Tibial nerve (tissue), 4 donors: ENCODE data around the gene CYP4F11. TPM values are rescaled to one million over a fixed set of nuclear protein-coding genes. Genes with fewer than 3 reads are reported as not detected.

Experiments used
- DNase-seq, 2 donors: peaks; one replicate each; pipeline ENCODE4 v3.0.0-alpha.2; 2019; ENCODE audit warnings: low spot score in 2 of 2
- H3K27ac ChIP-seq, 4 donors: fragments of 200-600 bp; sonication (generic) in 3 of 4; one replicate each; pipeline ENCODE4 v1.5.1; 2017 to 2019; ENCODE audit warnings: mild to moderate bottlenecking in 1 of 4
- H3K27me3 ChIP-seq, 2 donors: fragments of 200-600 bp; sonication (generic) in 1 of 2; one replicate each; pipeline versions ENCODE4 v1.5.1 to v1.6.0; 2017 to 2019
- H3K36me3 ChIP-seq, 3 donors: fragments of 200-600 bp; sonication (generic); one replicate each; pipeline ENCODE4 v1.5.1; 2018 to 2019
- H3K4me1 ChIP-seq, 4 donors: fragments of 200-600 bp; sonication (generic) in 3 of 4; one replicate each; pipeline ENCODE4 v1.5.1; 2017 to 2019
- H3K4me3 ChIP-seq, 4 donors: fragments of 200-600 bp; sonication (generic) in 3 of 4; one replicate each; pipeline ENCODE4 v1.5.1; 2017 to 2019; ENCODE audit warnings: mild to moderate bottlenecking in 1 of 4, moderate library complexity in 1 of 4
- H3K9me3 ChIP-seq, 4 donors: fragments of 200-600 bp; sonication (generic) in 3 of 4; one replicate each; pipeline ENCODE4 v1.5.1; 2017 to 2019
- EP300 ChIP-seq, 2 donors: sonication (generic); formaldehyde crosslinking; IDR thresholded peaks; one replicate each; pipeline ENCODE4 v1.6.1; 2017; ENCODE audit warnings: antibody characterized with exemption in 2 of 2, mild to moderate bottlenecking in 1 of 2
- POLR2A ChIP-seq, 2 donors: fragments of 450-650 bp; IDR thresholded peaks; one replicate each; pipeline ENCODE4 v1.6.1; 2017; ENCODE audit warnings: antibody characterized with exemption in 2 of 2, mild to moderate bottlenecking in 2 of 2, moderate library complexity in 2 of 2
- WGBS, 2 donors: methylation state at CpG; one replicate each; pipeline ENCODE4 v1.1.5; 2018; 5-methylcytosine and 5-hydroxymethylcytosine counted together
- total RNA-seq, 4 donors: library from RNA; depleted of rRNA; stranded (reverse); fragments of >200 nt; gene quantifications; one replicate each; pipeline ENCODE4 v1.1.0, GENCODE V29; 2016
- TF ChIP-seq, protein P1 (sequence below), 5 experiments: fragments of 200-600 bp in 3 of 5; fragments of 450-650 bp in 2 of 5; sonication (generic) in 3 of 5; IDR thresholded peaks; one replicate each; pipeline ENCODE4 v1.5.1; 2016 to 2019; ENCODE audit warnings: antibody characterized with exemption in 5 of 5, mild to moderate bottlenecking in 3 of 5, moderate library complexity in 2 of 5

The CYP4F11 gene
- total RNA-seq, 4 donors from 2014 or later: 2.5 to 3.3 (median 3.1) TPM; not detected in 1

DNA sequence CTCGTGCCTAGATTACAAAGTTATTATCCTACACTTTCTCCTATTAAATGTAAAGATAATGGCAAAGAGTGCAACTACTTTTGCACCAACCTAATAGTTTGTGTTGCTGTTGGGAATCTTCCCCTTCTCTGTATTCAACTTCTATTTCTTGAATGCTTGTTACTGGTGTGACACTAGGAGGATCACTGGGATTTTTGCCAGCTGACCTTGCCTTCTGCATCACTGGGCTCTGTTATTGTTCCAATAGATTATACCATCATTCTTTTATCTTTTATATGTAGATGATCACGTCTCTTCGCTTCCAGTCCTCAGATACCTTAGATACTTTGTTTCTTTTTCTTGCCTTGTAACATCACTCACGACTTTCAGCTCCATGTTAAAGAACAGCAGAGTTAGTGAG, 11.0 kb upstream of the CYP4F11 start:
- 48 to 51% methylated on average over 4 of the region's 4 CpGs for WGBS, 2 donors
- DNase-seq: no peak
- H3K27ac ChIP-seq: no peak overlapping the region

DNA sequence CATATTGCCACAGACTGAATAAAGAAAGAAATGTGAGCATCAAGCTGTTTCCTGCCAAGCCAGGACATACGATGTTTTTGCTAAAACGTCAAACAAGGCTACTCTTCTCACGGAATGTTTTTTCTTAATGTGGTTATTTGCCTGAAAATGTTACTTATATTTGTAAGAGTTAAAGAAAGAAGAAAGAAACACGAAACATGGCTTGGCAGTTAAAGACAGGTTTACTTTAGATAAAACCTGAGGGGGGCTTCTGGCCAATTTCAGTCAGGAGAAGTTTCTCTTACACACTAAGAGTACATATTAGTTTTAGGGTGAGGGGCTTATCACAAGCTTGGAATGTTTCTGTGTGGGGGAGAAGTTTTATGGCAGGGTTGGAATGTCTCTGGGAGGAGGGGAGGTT, 10.1 kb upstream of the CYP4F11 start:
- Histone ChIP-seq H3K4me3 (no peak overlapping the region), H3K36me3 (no peaks in the 10 kb centered on the region), H3K27ac (no peak overlapping the region), H3K9me3 (peaks cover 0 to 38% (median 0%) of the 10 kb centered on the region in 4 donors), H3K4me1 (no peaks in the 10 kb centered on the region), H3K27me3 (no peaks in the 10 kb centered on the region)
- TF ChIP-seq, protein P1, sequence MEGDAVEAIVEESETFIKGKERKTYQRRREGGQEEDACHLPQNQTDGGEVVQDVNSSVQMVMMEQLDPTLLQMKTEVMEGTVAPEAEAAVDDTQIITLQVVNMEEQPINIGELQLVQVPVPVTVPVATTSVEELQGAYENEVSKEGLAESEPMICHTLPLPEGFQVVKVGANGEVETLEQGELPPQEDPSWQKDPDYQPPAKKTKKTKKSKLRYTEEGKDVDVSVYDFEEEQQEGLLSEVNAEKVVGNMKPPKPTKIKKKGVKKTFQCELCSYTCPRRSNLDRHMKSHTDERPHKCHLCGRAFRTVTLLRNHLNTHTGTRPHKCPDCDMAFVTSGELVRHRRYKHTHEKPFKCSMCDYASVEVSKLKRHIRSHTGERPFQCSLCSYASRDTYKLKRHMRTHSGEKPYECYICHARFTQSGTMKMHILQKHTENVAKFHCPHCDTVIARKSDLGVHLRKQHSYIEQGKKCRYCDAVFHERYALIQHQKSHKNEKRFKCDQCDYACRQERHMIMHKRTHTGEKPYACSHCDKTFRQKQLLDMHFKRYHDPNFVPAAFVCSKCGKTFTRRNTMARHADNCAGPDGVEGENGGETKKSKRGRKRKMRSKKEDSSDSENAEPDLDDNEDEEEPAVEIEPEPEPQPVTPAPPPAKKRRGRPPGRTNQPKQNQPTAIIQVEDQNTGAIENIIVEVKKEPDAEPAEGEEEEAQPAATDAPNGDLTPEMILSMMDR (IDR thresholded peaks at IDR 0.05): no peak
- no peak for TF ChIP-seq EP300 (IDR thresholded peaks at IDR 0.05)
- no peak for TF ChIP-seq POLR2A (IDR thresholded peaks at IDR 0.05)
- 70% methylated on average over 4 of the region's 4 CpGs for WGBS, 2 donors
- DNase-seq: no peak

More for the DNA sequence above, 11.0 kb upstream of the CYP4F11 start:
- no peak for TF ChIP-seq EP300 (IDR thresholded peaks at IDR 0.05)
- TF ChIP-seq POLR2A (IDR thresholded peaks at IDR 0.05): no peak
- TF ChIP-seq, protein P1 (IDR thresholded peaks at IDR 0.05): no peak
- Histone ChIP-seq H3K4me1 (no peaks in the 10 kb centered on the region), H3K36me3 (no peaks in the 10 kb centered on the region), H3K4me3 (no peak overlapping the region), H3K9me3 (peaks cover 0 to 40% (median 0%) of the 10 kb centered on the region in 4 donors), H3K27me3 (no peaks in the 10 kb centered on the region)

DNA sequence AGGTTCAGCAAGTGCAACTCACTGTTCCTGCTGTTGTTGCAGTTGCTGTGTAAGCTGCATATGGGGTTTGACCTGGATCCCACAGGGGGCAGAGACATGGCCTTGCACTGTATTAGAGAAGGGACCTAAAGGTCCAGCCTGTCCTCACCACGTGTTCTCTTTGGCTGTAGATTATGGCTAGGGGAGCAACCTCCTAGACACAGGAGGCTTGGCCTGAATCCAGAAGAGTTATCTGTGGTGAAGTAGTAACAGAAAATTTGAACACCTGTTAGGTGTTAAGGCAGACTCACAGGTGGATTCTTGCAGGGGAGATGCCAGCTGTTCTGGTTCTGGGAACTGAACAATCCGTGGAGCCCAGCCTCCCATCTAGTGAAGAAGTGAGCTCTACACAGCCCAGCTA, 3.4 kb upstream of the CYP4F11 start:
- WGBS, 2 donors: 54 to 68% methylated on average over 2 of the region's 2 CpGs
- peaks cover 0 to 20% (median 0%) of the 10 kb centered on the region in 4 donors for H3K4me1 ChIP-seq
- no peaks in the 10 kb centered on the region for H3K36me3 ChIP-seq
- TF ChIP-seq EP300 (IDR thresholded peaks at IDR 0.05) (no peak), POLR2A (IDR thresholded peaks at IDR 0.05) (no peak)
- TF ChIP-seq, protein P1 (IDR thresholded peaks at IDR 0.05): no peak
- no peak overlapping the region for H3K27ac ChIP-seq
- peaks cover 0 to 3% of the 10 kb centered on the region in 2 donors for H3K27me3 ChIP-seq
- H3K9me3 ChIP-seq: peaks cover 0 to 5% (median 0%) of the 10 kb centered on the region in 4 donors
- no peak overlapping the region for H3K4me3 ChIP-seq
- DNase-seq: no peak

DNA sequence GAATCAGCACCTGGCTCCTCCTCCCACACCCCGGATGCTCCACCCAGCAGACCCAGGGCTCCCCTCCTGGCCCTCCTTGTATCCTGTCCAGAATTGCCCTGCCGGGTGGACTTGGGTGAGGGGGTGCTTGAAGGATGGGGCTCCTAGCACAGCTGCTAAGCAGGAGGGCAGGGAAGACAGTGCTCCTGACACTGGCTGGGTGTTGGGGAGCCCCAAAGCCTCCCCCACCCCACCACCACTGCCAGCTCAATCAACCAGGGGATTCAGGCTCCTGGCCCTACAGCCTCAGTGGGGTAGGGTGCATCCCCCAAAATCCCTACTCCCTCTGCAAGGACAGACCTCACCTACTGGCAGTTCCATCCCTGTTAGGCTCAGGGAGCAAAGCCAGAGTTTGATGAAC, 2.6 kb upstream of the CYP4F11 start:
- WGBS, 2 donors: 78 to 83% methylated on average over 1 to 2 of the region's 2 CpGs
- no peaks in the 10 kb centered on the region for H3K36me3 ChIP-seq
- no peak for DNase-seq
- peaks cover 0 to 3% of the 10 kb centered on the region in 2 donors for H3K27me3 ChIP-seq
- H3K4me1 ChIP-seq: peaks cover 0 to 20% (median 0%) of the 10 kb centered on the region in 4 donors
- peaks cover 0 to 5% (median 0%) of the 10 kb centered on the region in 4 donors for H3K9me3 ChIP-seq
- no peak overlapping the region for H3K27ac ChIP-seq
- TF ChIP-seq, protein P1 (IDR thresholded peaks at IDR 0.05): no peak
- TF ChIP-seq EP300 (IDR thresholded peaks at IDR 0.05) (no peak), POLR2A (IDR thresholded peaks at IDR 0.05) (no peak)
- no peak overlapping the region for H3K4me3 ChIP-seq

DNA sequence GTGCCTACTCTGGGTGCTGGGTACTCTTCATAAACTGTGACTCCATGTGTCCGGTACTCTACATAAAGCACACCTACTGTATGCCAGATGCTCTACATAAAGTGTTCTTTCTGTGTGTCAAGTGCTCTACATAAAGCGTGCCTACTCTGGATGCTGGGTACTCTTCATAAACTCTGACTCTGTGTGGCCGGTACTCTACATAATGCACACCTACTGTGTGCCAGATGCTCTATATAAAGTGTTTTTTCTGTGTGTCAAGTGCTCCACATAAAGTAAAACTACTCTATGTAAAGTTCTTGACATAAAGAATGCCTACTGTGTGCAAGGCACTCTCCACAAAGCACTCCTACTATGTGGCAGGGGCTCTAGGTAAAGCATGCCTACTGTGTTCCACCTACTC, 1.8 kb upstream of the CYP4F11 start:
- Histone ChIP-seq H3K27me3 (peaks cover 0 to 3% of the 10 kb centered on the region in 2 donors), H3K9me3 (peaks cover 0 to 5% (median 0%) of the 10 kb centered on the region in 4 donors), H3K4me3 (no peak overlapping the region), H3K4me1 (peaks cover 0 to 20% (median 0%) of the 10 kb centered on the region in 4 donors), H3K27ac (no peak overlapping the region), H3K36me3 (no peaks in the 10 kb centered on the region)
- no peak for DNase-seq
- TF ChIP-seq POLR2A (IDR thresholded peaks at IDR 0.05): no peak
- TF ChIP-seq, protein P1 (IDR thresholded peaks at IDR 0.05): no peak
- TF ChIP-seq EP300 (IDR thresholded peaks at IDR 0.05): no peak
- WGBS, 2 donors: 62 to 74% methylated on average over 3 of the region's 3 CpGs
